MM.1S (cell line): ENCODE results near the gene GOLGA6L24.
"Not testable (repeated sequence)": the region's sequence is repeated elsewhere in the genome, so short reads cannot be mapped to it uniquely, and the experiment has no call there.

Experiments used
- CTCF ChIP-seq: fragments of 300-600 bp; sonication (generic); IDR thresholded peaks from 2 replicates; pipeline ENCODE4 v1.5.1; 2016; ENCODE audit warnings: antibody characterized with exemption, low read length, mixed read lengths
- EZH2phosphoT487 ChIP-seq: fragments of 300-600 bp; sonication (generic); IDR thresholded peaks from 2 replicates; pipeline ENCODE4 v1.6.1; 2018; ENCODE audit warnings: antibody characterized with exemption, low read length

GRCh38 chr15:28310454-28310853 lies 47.4 kb downstream of the GOLGA6L24 start:
- TF ChIP-seq CTCF, EZH2phosphoT487: not testable (repeated sequence)
